GM21529 (cell line): ENCODE measurements around the gene RAB31.

ENCODE experiments used
- ATAC-seq: cut with Tn5 transposase; IDR thresholded peaks from one replicate; pipeline ENCODE4 v1.9.1; 2021; ENCODE audit not compliant: unreplicated experiment

The RAB31 gene

DNA sequence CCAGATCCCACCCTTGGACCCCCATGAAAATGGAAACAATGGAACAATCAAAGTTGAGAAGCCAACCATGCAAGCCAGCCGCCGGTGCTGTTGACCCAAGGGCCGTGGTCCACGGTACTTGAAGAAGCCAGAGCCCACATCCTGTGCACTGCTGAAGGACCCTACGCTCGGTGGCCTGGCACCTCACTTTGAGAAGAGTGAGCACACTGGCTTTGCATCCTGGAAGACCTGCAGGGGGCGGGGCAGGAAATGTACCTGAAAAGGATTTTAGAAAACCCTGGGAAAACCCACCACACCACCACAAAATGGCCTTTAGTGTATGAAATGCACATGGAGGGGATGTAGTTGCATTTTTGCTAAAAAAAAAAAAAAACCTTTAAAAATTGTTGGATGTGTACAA is 151.1 kb downstream of the RAB31 start:
- no peak for ATAC-seq

DNA sequence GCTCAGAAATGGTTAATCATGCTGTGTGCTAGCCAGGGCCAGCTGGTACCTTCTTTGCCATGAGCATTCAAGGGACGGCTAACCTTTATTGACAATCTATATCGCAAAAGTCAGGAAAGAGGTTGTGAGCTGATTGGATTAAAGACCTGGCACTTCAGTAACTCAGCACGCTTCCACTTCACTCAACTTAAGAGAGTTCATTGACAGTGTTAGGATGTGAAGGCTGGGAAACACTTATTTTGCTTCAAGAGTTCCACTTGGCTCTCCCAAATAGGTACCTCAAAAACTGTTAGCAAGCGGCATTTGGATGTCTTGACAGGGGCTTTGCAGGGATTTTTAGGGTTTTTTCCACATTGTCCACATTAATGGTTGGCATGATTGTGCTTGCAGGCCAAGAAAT is 152.6 kb downstream of the RAB31 start:
- no peak for ATAC-seq

DNA sequence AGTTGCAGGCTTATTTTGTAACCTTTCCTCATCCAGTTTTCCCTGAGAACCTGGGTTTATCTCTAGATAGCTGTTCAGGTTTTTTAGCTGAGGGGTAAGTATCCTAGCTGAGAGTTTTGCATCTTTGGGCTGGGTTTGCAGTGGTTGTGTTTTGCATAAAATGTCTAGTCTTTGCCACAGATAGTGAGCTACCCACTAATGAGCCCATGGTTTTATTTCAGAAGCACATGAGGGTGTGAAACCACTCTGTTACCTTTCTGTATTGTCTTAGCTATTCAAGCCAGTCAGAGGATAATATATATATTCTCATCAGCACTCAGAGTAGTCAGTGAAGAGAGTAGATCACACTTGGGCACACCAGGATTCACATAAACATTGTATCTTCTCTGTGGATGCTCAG is 153.1 kb downstream of the RAB31 start:
- no peak for ATAC-seq

DNA sequence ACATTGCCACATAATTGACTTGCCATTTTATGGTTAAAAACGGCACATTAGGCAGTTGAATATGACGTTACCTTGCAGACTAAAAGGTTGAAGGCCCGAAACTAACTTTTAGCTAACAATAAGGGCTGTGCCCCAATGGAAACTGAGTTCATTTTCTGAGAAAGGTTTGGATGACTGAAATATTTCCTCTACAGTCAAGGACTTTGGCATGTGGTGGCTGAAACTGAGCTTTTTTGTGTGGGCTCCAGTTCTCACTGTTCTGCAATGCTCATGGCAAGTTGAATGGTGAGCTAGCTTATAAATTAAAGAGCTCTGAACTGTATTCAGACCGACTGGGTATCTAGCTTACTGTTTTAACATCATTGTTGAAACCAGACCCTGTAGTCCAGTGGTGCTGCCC is 153.8 kb downstream of the RAB31 start:
- ATAC-seq: peak; percentile 57

DNA sequence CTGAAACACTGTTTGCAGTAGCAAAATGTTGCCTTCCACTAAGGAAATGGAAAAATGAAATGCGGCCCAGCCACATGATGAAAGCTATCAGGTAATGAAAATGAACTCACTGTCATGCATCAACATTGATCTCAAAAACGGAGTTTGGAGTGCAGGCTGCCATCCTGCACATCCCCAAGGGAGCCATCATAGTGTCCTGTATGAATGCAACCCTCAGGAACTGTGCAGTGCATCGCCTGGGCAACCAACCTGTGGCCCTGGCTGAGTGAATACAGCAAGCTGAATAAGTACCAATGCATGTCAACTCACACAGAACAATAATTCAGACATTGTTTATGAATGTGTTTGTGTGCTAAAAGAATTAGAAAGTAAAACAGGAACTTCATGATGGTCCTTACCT is 154.6 kb downstream of the RAB31 start:
- no peak for ATAC-seq

DNA sequence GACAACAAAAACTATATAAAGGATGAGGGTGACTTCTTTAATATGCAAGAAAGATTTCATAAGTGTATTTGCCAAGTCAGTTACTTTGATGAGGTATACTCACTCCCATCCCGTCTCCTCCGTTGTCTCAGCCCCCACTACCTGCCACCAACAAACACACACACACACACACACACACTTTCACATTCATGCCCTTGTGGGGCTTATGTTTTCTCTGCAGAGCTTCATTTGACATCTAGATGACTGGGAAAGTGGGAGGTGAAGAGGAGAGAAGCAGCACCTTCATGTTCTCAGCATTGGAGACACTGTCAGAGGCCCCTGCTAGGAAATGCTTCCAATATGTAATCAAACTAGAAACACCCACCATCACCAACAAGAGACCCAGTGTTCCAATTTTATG is 155.2 kb downstream of the RAB31 start:
- ATAC-seq: no peak

DNA sequence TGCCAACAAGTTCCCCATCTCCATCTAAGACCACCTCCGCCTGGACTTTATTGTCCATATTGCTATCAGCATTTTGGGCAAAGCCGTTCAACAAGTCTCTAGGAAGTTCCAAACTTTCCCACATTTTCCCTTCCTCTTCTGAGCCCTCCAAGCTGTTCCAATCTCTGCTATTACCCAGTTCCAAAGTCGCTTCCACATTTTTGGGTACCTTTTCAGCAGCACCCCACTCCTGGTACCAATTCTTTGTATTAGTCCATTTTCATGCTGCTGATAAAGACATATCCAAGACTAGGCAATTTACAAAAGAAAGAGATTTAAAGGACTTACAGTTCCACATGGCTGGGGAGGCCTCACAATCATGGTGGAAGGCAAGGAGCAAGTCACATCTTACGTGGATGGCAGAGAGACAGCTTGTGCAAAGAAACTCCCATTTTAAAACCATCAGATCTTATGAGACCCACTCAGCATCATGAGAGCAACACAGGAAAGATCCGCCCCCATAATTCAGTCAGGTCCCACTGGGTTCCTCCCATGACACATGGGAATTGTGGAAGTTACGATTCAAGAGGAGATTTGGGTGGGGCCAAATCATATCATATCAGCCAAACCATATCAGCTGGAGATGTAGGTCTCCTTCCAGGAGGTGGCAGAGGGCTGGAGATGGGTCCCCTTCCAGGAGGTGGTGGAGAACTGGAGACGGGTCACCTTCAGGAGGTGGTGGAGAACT is 157.8 kb downstream of the RAB31 start:
- no peak for ATAC-seq

DNA sequence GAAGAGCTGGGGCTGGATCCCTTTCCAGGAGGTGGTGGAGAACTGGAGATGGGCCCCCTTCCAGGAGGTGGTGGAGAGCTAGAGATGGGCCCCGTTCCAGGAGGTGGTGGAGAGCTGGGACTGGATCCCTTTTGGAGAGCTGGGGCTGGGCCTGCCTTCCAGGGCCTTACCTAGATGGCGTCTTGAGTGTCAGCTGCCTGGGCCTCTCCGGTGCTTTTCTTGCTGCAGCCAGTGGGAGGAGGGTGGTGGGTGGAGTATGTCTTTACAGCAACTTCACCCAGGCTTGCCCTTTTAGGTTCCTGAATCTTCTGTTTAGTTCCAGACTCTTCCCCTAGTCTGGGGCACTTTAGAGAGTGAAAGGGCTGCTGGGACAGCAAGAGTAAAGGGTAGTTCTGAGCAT is 158.5 kb downstream of the RAB31 start:
- no peak for ATAC-seq

DNA sequence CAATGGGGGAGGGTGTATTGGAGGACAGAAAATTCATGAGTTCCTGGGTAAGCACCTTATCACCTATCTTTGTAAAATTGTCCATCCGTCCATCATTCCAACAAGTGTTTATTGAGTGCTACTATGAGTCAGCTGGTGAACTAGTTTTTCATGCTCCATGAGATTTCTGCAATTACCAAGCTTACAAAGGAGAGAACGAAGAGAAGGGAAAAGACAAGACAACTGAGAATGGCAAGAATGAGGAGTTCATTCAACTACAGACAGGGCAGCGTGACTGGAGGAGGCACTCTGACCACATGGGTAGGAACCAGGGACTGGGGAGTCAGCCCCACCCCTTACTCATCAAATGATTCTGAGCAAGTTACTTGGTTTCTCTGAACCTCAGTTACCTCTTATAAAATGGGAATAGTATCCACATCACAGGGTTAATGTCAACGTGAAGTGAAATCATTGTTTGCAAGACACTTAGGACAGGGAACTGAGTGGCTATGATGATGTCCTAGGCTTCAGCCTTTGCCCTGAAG is 159.0 kb downstream of the RAB31 start:
- no peak for ATAC-seq

DNA sequence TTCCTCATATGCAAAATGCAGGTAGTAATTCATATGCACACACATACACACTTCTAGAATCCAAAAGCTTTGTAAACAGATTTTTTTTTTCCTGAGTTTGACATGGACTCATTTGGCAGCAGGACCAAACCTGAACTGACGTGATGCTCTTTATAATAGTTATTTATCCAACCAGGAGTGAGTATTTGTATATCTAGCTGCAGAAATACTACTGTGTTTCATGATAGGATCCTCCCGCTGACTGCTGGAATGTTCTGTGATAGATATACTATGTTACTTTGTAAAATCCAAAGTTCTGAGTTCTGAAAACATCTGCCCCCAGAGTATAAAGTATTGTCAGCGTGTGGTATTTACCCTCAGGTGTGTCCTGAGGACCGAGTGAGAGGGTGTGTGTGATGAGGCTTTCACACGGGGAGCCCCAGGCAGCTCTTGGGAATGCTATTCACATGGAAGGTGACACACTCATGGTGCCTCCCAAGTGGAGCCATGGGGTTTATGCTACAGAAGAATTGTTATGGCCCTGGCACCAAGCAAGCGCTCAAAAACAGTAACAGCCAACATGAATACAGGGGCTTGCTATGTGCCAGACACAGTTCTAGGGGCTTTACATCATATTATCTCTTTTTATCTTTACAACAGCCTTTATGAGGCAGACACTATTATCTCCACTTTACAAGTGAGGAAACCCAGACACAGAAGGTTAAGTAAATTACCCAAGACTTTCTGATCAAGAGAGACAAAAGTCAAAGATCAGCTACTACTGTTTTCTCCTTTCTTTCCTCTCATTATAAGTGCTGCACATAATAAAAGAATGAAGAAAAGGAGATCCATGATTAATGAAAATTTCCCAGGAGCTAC is 161.0 kb downstream of the RAB31 start:
- ATAC-seq: no peak

DNA sequence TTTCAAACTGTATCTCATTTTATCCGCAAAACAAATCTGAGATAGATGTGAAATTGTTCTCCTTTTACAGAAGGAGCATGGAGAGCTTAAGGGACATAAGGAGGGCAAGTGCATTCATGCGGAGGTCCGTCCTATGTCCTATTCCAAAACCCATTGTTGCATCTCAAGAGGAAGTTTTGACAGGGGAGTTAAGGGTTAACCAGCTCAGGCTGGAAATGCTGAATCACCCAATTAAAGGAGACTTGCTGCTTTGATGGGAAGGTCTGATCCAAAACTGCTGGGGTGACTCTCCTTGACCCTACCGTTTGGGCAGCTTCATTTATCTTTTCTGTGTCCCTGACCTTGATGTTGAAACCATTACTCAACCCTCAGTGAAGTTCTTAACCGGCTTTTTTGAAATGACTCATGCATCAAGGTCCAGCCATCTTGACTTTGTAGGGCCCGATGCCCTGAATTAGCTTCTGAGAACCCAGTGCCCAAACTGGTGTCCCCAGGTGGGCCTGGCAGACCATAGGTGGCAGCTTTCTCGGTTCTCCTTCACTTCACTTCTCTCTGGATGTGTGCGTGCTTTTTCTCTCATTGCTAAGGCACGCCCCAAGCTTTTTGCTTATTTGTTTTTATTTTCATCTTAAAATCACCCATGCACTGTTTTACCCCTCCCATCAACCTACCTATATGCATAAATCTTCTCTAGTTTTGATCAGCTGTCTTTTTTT is 161.8 kb downstream of the RAB31 start:
- peak; percentile 84 for ATAC-seq

DNA sequence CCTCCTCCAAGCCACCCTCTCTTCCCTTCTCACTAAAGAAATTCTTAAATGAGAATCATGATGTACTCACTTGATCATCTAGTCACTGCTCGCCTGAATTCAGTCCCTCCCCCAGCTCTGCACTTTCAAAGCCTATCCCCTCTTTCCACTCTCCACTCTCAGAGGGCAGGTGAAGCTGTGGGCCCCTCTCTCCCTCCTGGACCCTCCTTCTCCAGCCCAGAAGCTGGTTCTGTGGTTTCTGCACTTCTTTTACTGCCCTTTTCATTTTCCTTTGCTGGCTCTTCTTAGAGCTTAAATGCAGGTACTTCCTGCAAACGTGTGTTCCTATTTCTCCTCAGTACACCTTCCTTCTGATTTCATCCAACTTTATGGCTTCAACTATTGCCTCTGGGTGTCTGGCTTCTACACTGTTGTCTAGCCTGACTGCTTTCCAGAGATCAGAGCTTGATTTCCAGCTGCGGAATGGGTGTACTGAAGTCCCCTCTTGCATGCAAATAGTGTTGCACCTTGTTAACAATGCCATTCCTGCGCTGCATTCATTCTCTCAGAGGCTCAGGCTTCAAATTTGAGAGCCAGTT is 162.4 kb downstream of the RAB31 start:
- ATAC-seq: peak; percentile 31

DNA sequence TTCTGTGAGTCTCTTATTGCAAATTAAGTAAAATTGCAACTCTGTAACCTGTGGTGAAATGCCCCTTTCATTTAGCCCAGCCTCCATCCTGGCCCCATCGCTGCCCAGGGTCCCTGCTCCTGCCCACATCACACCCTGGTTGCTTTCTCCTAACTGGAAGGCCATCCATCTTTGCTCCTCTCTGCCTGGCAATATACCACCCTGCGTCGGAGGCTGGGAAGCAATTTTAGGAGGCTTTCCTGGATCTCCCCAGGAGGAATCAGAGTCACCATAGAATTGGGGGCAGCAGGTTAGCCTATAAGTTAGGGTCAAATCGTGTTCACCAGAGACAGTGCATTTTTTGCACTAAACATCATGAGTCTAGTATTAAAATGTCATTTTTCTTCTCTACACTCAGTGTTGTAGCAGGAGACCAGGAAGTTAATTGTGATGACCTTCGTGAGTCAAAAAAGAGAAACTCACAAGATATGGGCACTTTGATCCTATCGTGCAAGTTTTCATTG is 163.2 kb downstream of the RAB31 start:
- ATAC-seq: no peak

DNA sequence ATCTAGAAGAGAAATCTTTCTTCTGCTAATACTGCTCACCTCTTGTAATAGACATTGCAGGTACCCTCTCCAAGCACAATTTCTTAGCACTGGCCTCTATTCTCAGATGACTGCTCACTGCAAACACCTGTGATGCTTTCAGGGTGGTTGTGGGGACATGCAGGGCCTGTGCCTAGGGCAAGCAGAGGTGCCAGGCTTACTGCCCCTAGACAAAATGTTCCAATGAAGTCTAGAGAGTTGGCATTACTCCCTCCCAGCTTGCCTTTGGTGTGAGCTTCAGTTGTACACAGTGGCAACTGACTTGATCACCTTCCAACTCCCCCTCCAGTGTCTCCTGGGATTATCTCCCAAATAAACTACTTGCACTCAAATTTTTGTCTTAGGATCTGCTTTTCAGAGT is 164.7 kb downstream of the RAB31 start:
- ATAC-seq: no peak

DNA sequence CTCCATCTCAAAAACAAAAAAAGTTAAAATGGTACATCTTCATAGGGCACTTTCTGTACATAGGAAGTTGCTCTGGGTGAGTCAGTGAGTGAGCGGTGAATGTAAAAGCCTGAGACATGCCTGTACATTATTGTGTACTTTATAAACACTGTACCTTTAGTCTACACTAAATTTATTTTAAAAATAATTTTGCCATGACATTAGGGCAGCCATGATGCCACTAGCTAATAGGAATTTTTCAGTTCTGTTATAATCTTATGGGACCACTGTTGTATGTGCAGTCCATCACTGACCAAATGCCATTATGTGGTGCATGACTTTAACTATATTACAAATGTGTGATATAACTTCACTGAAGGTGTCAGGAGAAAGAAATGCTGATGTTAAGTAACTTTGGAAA is 166.6 kb downstream of the RAB31 start:
- ATAC-seq: no peak

DNA sequence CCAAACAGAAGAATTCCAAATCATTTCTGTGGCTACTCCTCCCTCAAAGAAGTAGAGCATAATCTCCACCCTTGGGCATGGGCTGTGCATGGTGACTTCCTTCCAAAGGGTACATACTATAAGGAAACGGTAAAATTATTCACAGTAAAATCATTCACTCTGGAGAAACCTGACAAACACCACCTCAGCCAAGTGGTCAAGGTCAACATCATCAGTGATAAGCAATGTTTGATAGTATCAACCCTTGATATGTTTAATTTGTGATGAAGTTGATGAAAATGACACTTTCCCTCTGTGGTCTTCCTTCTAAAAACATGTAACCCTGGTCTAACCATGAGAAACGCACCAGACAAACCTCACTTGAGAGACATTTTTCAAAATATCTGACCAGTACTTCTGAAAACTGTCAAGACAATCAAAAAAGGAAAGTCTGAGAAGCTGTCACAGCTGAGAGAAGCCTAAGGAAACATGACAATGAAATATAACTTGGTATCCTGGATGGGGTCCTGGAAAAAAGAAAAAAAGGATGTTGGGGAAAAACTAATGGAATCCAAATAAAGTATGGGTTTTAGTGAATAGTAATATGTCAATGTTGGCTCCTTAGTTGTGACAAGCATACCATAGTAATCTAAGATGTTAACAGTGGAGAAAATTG is 168.2 kb downstream of the RAB31 start:
- ATAC-seq: no peak

DNA sequence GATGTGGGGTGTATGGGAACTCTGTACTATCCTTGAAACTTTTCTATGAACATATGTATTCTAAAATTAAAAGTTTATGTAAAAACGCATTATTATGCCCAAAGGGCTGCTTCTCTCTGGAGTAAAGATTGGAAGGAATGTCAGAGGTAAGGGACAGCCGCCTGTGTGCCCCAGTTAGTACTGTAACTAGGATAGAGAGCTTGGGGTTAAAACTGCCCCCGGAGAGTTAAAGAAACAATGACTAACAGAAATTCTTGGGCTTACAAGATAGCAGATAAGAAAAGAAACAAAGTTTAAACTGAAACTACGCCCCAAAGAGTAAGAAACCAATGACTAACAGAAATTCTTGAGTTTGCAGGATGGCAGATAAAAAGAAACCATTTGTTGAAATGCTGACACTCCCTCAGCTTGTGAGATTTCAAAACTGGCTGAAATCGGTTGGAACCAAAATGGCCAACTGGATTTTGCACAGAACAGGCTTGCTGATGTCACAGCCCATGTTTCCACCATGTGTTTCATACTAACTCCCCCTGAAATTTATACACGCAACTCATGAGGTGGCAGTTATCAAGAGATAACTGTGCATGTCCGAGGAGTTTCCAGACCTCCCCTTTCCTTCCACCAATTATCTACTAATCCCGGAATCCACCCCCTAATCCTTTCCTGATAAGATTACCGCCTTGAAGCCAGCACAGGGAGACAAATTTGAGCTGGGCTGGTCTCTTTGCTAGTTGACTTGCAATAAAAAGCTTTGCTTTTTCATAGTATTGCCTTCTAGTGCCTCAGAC is 169.0 kb downstream of the RAB31 start:
- ATAC-seq: no peak

DNA sequence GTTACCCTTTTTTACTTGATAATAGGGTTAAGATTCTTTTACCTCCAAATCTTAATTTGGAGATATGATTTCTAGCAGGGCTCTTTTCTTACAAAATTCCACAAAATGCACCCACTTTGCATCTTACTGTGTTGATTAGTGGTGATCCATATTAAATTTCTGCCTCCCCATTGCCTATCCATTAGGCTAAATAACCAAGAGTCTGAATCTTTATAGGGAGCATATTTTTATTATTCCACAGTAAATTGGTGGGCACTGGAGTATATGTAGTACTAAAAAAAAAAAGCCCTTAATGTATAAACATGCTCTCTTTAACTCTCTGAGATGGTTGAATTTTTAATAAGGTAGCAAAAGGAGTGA is 169.5 kb downstream of the RAB31 start:
- no peak for ATAC-seq

DNA sequence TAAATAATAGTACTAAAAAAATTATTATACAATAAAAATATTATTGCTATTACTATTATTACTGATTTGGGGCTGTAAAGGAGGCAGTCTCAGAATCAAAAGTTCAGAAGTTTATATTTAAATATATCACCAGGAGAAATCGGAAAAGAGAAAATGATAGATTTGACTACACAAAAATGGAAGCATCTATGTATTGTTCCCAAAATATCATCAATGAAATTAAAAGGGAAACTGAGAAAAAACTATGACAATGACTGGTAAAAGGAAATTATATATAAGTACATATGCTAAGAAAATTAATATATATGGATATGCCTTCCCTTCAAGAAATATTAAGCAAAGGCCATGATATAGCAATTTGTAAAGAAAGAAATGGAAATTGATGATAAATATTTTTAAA is 170.0 kb downstream of the RAB31 start:
- no peak for ATAC-seq

DNA sequence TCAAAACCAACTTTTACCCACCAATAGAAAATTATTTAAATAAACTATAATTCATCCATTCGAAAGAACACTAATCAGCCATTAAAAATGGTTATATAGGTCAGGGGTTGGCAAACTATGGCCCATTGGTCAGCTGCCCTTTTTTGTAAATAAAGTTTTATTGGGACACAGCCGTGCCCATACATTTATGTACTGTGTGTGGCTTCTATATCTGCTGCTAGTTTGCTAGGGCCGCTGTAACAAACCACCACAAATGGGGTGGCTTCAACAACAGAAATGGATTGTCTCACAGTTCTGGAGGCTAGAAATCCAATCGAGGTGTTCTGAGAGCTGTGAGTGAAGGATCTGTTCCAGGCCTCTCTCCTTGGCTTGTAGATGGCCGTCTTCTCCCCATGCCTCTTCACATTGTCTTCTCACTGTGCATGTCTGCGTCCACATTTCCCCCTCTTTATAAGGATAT is 170.7 kb downstream of the RAB31 start:
- ATAC-seq: no peak
